Smooth muscle cell (in vitro differentiated cells): Measurements from ENCODE around the gene UPF2. TPM values are rescaled to one million over a fixed set of nuclear protein-coding genes. Genes with fewer than 3 reads are reported as not detected.

Experiments
- DNase-seq: peaks from one replicate; lab custom pipeline; 2025; ENCODE audit not compliant: unreplicated experiment; lab: John Stamatoyannopoulos, UW
- H2AFZ ChIP-seq: fragments of 200-600 bp; sonication (generic); 2 replicates; pipeline ENCODE4 v1.6.0; 2016; ENCODE audit warnings: antibody characterized with exemption, low read depth, mild to moderate bottlenecking
- H3F3A ChIP-seq: fragments of 200-600 bp; sonication (generic); 2 replicates; pipeline ENCODE4 v1.6.0; 2017; ENCODE audit warnings: antibody characterized with exemption, low read depth
- H3K27ac ChIP-seq: fragments of 200-600 bp; sonication (generic); 2 replicates; pipeline ENCODE4 v1.5.1; 2016; ENCODE audit warnings: low read depth, mild to moderate bottlenecking
- H3K27me3 ChIP-seq: fragments of 200-600 bp; sonication (generic); 2 replicates; pipeline ENCODE4 v1.6.1; 2016; ENCODE audit warnings: low read depth, mild to moderate bottlenecking
- H3K36me3 ChIP-seq: fragments of 200-600 bp; sonication (generic); 2 replicates; pipeline ENCODE4 v1.5.1; 2016; ENCODE audit warnings: low read depth
- H3K4me1 ChIP-seq: fragments of 200-600 bp; sonication (generic); 2 replicates; pipeline ENCODE4 v1.5.1; 2016; ENCODE audit warnings: low read depth
- H3K4me2 ChIP-seq: fragments of 200-600 bp; sonication (generic); 2 replicates; pipeline ENCODE4 v1.6.0; 2016; ENCODE audit warnings: mild to moderate bottlenecking
- H3K4me3 ChIP-seq: fragments of 200-600 bp; sonication (generic); 2 replicates; pipeline ENCODE4 v1.5.1; 2016; ENCODE audit warnings: mild to moderate bottlenecking
- H3K79me2 ChIP-seq: fragments of 200-600 bp; sonication (generic); 2 replicates; pipeline ENCODE4 v1.6.0; 2016; ENCODE audit warnings: low read depth, mild to moderate bottlenecking
- H3K9ac ChIP-seq: fragments of 200-600 bp; sonication (generic); 2 replicates; pipeline ENCODE4 v1.6.0; 2016; ENCODE audit warnings: low read depth
- H3K9me3 ChIP-seq: fragments of 200-600 bp; sonication (generic); replicated peaks from 2 replicates; pipeline ENCODE4 v1.5.1; 2016; ENCODE audit warnings: low read depth
- H4K20me1 ChIP-seq: fragments of 200-600 bp; sonication (generic); 2 replicates; pipeline ENCODE4 v1.6.0; 2016; ENCODE audit warnings: low read depth
- WGBS: methylation state at CpG from one replicate; pipeline ENCODE4 v1.1.7; 2016; ENCODE audit warnings: low lambda C conversion rate; 5-methylcytosine and 5-hydroxymethylcytosine counted together
- polyA plus RNA-seq: library from polyadenylated mRNA; unstranded; fragments of >200 nt; fragmentation: Nextera tagmentation; extraction: Ambion mirVana; gene quantifications from 2 replicates; pipeline ENCODE4 v1.2.1, GENCODE V29; 2016
- total RNA-seq: library from RNA; depleted of rRNA; stranded (reverse); fragments of >200 nt; gene quantifications from 2 replicates; pipeline ENCODE4 v1.2.3, GENCODE V29; 2014
- TF ChIP-seq, protein P1 (sequence below): fragments of 200-600 bp; sonication (generic); IDR thresholded peaks from 2 replicates; pipeline ENCODE4 v1.5.1; 2017; ENCODE audit warnings: borderline replicate concordance, mild to moderate bottlenecking, antibody characterized with exemption; ENCODE audit not compliant: insufficient read depth, poor library complexity, severe bottlenecking

UPF2 gene
- total and polyA plus RNA-seq, 2 experiments from 2014 or later, result 9.1 to 13.4 TPM

DNA sequence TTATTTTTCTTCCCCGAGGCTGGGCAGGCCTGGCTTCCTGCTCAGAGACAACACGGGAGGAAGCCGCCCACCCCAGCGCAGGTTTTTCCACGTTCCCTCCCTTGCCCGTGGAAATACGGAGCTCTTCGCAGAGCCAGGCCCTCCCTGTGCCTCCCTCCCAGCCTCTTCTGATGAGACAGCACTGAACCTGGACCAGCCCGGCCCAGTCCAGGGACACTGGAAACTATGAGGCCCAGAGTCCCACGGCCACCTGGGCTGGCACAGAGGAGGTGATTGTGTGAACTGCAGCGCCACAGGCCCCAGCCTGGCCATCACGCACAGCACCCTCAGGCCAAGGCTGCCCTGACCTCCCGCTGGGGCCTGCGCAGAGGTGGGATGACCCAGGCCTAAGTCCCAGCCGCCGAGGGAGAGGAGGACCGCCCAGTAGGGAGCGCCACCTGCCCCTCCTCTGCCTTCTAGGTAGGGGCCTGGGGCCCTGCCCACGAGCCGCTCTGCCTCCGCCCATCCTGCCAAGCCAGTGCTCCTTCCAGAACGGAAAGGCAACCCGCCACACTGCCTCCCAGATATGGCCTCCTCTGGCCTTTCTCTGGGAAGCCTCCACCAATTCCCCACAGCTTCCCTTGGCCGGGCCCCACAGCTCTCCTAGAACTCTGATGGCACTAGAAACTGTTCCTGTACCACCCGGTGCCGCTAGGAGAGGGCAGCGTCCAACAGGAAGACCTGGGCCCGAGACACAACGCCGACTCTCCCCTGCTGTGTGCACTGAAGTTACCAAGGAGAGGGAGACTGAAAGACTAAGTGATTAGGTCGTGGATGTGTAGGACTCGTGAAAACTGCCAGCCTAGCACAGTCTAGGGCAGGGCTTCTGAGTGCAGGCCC lies 162.2 kb downstream of the UPF2 start:
- 79% methylated on average over 31 of the region's 32 CpGs for WGBS
- Histone ChIP-seq H3K79me2 (no peaks in the 10 kb centered on the region), H3K4me1 (peaks cover 4% of the 10 kb centered on the region), H3K36me3 (no peaks in the 10 kb centered on the region), H3K4me2 (no peak overlapping the region), H3K4me3 (no peak overlapping the region), H3K27me3 (no peaks in the 10 kb centered on the region), H4K20me1 (no peaks in the 10 kb centered on the region), H3K9me3 (no peaks in the 10 kb centered on the region), H2AFZ (no peak overlapping the region), H3K27ac (no peak overlapping the region), H3F3A (peaks cover 8% of the 10 kb centered on the region), H3K9ac (no peak overlapping the region)
- no peak for DNase-seq
- TF ChIP-seq, protein P1, sequence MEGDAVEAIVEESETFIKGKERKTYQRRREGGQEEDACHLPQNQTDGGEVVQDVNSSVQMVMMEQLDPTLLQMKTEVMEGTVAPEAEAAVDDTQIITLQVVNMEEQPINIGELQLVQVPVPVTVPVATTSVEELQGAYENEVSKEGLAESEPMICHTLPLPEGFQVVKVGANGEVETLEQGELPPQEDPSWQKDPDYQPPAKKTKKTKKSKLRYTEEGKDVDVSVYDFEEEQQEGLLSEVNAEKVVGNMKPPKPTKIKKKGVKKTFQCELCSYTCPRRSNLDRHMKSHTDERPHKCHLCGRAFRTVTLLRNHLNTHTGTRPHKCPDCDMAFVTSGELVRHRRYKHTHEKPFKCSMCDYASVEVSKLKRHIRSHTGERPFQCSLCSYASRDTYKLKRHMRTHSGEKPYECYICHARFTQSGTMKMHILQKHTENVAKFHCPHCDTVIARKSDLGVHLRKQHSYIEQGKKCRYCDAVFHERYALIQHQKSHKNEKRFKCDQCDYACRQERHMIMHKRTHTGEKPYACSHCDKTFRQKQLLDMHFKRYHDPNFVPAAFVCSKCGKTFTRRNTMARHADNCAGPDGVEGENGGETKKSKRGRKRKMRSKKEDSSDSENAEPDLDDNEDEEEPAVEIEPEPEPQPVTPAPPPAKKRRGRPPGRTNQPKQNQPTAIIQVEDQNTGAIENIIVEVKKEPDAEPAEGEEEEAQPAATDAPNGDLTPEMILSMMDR, result no peak

DNA sequence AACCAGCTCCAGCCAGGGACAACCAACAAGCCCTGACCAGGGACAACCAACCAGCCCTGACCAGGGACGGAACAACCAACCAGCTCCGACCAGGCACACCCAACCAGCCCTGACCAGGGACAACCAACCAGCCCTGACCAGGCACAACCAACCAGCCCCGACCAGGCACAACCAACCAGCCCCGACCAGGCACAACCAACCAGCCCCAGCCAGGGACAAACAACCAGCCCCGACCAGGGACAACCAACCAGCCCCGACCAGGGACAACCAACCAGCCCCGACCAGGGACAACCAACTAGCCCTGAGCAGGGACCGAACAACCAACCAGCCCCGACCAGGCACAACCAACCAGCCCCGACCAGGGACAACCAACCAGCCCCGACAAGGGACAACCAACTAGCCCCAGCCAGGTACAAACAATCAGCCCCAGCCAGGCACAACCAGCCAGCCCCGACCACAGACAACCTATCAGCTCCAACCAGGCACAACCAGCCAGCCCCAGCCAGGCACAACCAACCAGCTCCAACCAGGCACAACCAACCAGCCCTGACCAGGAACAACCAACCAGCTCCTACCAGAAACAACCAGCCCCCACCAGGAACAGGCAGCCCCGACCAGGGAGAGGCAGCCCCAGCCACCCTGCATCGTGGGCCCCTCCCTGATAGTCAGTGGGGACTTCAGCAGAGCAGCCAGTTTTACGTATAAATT lies 163.1 kb downstream of the UPF2 start:
- Histone ChIP-seq H3K27me3 (no peaks in the 10 kb centered on the region), H3F3A (peaks cover 15% of the 10 kb centered on the region), H3K4me2 (no peak overlapping the region), H3K9me3 (no peaks in the 10 kb centered on the region), H3K4me1 (peaks cover 12% of the 10 kb centered on the region), H3K9ac (no peak overlapping the region), H2AFZ (no peak overlapping the region), H3K27ac (no peak overlapping the region), H4K20me1 (no peaks in the 10 kb centered on the region), H3K36me3 (no peaks in the 10 kb centered on the region), H3K4me3 (no peak overlapping the region), H3K79me2 (no peaks in the 10 kb centered on the region)
- no peak for DNase-seq
- TF ChIP-seq, protein P1, result no peak
- 85% methylated on average over 15 of the region's 15 CpGs for WGBS

DNA sequence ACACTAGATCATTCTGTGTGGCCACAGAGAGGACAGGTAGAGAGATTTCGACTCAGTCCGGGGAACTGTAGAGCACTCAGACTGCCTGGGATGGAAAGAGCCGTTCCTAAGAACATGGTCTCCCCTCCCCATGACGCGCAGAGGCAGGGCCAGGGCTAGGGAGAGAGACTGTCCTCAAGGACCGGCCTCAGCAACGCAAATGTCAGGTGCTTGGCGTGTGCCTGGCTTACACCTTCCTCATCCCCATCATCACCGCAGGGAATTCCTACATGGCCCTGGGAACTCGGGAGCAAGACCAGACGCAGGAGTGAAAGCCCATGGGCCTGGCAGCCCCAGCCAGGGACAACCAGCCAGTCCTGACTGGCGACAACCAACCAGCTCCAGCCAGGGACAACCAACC lies 163.8 kb downstream of the UPF2 start:
- no peaks in the 10 kb centered on the region for H3K9me3 ChIP-seq
- no peaks in the 10 kb centered on the region for H3K27me3 ChIP-seq
- H3F3A ChIP-seq, result peaks cover 17% of the 10 kb centered on the region
- 90% methylated on average over 12 of the region's 12 CpGs for WGBS
- peaks cover 16% of the 10 kb centered on the region for H3K4me1 ChIP-seq
- TF ChIP-seq, protein P1, result no peak
- no peak overlapping the region for H3K27ac ChIP-seq
- no peaks in the 10 kb centered on the region for H3K79me2 ChIP-seq
- no peak for DNase-seq
- H2AFZ ChIP-seq, result no peak overlapping the region
- no peak overlapping the region for H3K4me3 ChIP-seq
- H4K20me1 ChIP-seq, result no peaks in the 10 kb centered on the region
- no peaks in the 10 kb centered on the region for H3K36me3 ChIP-seq
- H3K9ac ChIP-seq, result no peak overlapping the region
- no peak overlapping the region for H3K4me2 ChIP-seq
